Choroid plexus epithelial cell (primary cell): Measurements from ENCODE around the gene VAV2.

ENCODE experiments used
- DNase-seq: peaks from one replicate; pipeline ENCODE4 v3.0.0-alpha.2; 2010; ENCODE audit warnings: low read depth
- H3K4me3 ChIP-seq: 2 replicates; pipeline ENCODE4 v1.5.1; 2011; ENCODE audit warnings: low read depth, mild to moderate bottlenecking, control low read depth, low read length, moderate library complexity
- CTCF ChIP-seq: conservative IDR thresholded peaks from 2 replicates; pipeline ENCODE4 v1.5.1; 2011; ENCODE audit warnings: low read depth, mild to moderate bottlenecking, control low read depth, inconsistent platforms, low read length, moderate library complexity

The VAV2 gene

DNA sequence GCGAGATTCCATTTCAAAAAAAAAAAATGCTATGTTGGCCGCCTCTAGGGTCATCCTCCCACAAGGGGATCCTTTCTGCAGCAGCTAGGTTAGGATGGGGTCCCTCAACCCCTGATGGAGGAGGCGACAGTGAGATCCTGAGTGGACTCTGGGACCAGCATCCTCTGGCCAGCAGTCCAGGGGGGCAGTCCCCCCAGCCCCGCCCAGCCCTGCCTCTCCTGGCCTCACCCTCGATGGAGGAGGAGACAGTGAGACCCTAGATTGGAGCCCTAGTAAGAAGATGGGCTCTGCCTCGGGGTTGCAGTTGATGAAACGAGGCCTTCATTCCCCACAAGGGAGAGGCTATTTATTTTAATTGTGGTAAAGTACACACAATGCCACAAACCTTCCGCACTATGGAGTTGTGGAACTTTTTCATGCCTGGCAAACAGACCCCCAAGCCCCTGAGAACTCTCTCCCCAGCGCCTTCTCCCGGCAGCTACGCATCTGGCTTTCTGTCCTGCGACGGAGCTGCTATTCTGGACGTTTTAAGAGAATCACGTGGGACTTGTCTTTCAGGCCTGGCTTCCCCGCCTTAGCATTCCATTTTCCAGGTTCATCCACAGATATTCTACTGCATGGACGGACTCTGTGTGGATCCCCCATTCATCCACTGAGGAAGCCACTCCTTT is 15.8 kb downstream of the VAV2 start:
- TF ChIP-seq CTCF = no peak
- no peak overlapping the region for H3K4me3 ChIP-seq
- no peak for DNase-seq

GRCh38 chr9:133975511-133975910 is 16.6 kb downstream of the VAV2 start:
- H3K4me3 ChIP-seq = no peak overlapping the region
- no peak for TF ChIP-seq CTCF
- DNase-seq = no peak

GRCh38 chr9:133974631-133975341 is 17.3 kb downstream of the VAV2 start:
- no peak for TF ChIP-seq CTCF
- H3K4me3 ChIP-seq = no peak overlapping the region

DNA sequence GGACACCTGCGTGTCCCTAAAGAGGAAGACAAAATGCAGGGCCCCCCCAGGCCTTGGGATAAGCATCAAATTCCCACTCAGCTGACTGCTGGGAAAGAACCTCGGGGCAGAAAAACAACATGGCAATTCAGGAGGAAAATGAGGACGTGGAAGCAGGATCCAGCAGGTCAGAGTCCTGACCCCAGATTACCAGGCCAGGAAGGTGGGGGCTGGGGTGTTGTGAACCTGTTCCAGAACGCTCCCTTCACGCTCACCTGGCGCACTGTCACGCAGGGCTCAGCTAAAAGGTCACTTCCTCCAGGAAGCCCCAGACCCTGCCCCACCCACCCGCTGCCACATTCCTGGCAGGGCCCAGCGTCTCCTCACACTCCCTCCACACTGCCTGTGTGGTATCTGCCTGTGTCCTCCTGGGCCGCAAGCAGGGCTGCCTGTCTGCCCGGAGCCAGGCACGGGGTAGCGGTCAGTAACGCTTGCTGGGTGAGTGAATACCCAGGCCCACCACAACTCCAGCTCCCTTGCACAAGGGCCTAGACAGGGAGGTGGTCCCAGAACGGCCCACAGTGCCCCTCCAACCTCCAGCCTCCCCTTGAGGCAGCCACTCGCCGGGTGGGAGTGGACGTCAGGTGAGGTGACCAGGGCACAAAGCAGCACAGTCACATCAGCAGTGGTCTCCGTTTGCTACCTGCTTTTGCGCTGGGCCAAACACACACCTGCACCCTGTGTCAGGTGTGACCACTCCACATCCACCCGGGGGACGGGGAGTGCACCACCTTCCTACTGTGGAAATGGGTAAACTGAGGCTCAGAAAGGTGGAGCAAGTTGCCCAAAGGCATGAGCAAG is 18.1 kb downstream of the VAV2 start:
- DNase-seq = no peak
- no peak for TF ChIP-seq CTCF
- H3K4me3 ChIP-seq = no peak overlapping the region

More at GRCh38 chr9:133974631-133975341, 17.3 kb downstream of the VAV2 start:
- DNase-seq = no peak

DNA sequence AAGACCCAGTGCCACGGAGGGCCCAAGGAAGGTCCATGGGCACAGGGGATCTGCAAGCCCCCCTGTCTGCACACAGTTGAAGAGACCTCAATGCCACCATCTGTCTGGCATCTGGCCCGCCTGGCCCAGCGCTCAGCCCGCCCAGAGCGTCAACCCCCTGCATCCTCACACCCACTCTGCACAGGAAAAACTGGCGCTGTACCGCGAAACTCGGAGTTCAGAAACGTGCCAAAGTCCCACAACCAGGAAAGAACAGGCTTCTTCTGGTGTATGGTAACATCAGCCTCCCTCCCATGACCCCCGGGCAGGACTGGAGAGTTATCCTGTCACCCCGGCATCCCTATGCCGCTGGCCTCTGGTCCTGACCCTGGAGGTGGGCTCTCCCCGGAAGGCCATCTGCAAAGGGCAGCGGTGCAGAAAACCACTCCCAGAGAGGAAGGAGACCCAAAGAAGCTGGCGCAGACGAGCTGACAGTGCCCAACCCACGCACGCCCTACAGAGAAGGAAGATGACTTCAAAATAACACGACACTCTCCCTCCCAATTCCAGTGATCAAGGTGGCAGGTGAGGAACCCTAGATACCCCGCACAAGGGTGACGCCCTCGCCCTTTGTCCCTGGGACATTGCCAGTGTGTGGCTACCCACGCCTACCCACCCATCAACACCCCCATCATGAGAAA is 18.9 kb downstream of the VAV2 start:
- TF ChIP-seq CTCF = no peak
- no peak overlapping the region for H3K4me3 ChIP-seq
- no peak for DNase-seq

DNA sequence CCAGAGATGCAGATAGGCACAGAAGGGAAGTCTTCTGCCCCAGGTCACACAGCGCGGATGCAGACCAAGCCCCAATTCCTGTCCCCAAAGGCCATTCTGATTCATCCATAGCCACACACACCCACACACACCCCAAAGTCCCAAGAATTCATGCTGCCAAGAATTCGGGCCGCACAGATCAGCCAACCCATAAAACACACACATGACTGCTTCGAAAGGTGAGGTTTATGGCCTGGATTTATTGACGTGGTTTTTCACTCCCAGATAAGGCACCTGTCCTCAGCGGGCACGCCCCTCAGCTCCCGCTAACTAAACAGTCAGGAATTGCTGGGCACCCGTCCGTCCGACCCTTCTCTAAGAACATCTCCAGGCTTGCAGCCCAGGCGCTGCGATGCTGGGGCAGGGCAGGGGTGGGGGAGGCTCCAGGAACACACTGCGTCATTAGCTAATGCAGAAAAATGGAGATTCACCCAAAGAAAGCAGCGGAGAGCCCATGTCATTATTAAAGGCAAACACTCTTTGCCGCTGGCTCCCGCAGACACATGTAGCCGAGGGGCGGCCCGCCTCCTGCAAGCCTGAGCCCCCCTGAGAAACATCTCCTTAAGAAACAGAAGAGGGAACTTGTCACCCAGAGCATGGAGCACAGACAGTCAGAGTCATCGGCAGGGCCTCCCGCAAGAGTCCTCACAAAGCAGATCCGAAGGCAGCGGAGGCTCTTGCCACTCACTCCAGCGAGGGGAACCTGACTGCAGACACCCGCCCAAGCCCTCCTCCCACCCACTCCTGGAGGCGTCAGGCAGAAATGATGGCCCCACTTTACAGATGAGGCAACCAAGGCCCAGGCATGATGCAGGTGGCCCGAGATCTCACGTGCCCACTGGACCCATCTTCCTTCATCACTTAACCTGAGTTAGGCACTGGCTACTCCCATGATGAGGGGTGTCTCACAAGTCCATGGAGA is 19.9 kb downstream of the VAV2 start:
- no peak overlapping the region for H3K4me3 ChIP-seq
- no peak for DNase-seq
- no peak for TF ChIP-seq CTCF
